Measurements from ENCODE around the gene TRIM33. TPM values are rescaled to one million over a fixed set of nuclear protein-coding genes. Genes with fewer than 3 reads are reported as not detected.

Gene TRIM33
- total and polyA plus RNA-seq, 10 of the 15 experiments (the other 5 are each of a cell fraction or from before 2014, with no cell fraction given): 9.0 to 40.3 (median 22.0) TPM

DNA sequence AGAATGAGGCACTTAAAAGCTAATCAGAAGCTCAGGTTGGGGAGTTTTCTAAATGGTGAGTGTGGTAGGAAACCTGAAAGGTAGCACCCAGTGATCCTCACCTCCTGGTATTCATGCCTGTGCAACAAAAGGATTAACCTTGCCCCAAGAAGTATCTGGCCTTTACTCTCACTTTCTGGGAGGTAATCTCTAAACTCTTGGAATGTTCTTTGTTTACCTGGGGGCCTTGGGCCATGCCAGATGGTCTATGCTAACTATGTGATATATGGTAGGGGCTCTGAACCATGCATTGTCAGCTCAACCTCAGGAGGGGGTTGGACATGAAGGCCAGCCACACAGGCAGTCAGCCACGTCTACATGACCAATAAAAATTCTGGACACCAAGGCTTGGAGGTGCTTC is 24.4 kb upstream of the TRIM33 start:
- Histone ChIP-seq H3K4me3 (no peak overlapping the region), H3K4me2 (ENCODE audit: control insufficient read depth, insufficient read depth) (no peak overlapping the region), H3K36me3 (ENCODE audit: control insufficient read depth in 2 of 2, insufficient read depth in 2 of 2, low read length in 1 of 2) (no peaks in the 10 kb centered on the region), H2AFZ (ENCODE audit: control insufficient read depth, low read depth, low read length) (no peak overlapping the region), H4K20me1 (ENCODE audit: control insufficient read depth, insufficient read depth) (no peaks in the 10 kb centered on the region), H3K9ac (ENCODE audit: control insufficient read depth, insufficient read depth, low read length) (no peak overlapping the region), H3K4me1 (ENCODE audit: control insufficient read depth, insufficient read depth, low read length) (no peaks in the 10 kb centered on the region), H3K27ac (ENCODE audit: control insufficient read depth, insufficient read depth) (no peak overlapping the region), H3K79me2 (ENCODE audit: control insufficient read depth, insufficient read depth, low read length) (no peaks in the 10 kb centered on the region), H3K9me3 (replicated peaks; ENCODE audit: control insufficient read depth, insufficient read depth, low read length) (no peaks in the 10 kb centered on the region), H3K27me3 (replicated peaks in 1 of 2; ENCODE audit: control insufficient read depth in 2 of 2, insufficient read depth in 2 of 2, low read length in 1 of 2) (no peaks in the 10 kb centered on the region)
- ChIA-PET SMC1A (ENCODE audit: uncharacterized antibody, unreplicated experiment) (no interaction called here), RAD21 (ENCODE audit: unreplicated experiment) (no interaction called here), POLR2A (no interaction called here), CTCF (interaction anchor here (1.3 to 1.5 kb wide), 2 partner anchors 11 to 188 kb away, joined by 3 to 4 read pairs; no protein-coding TSS in a partner anchor)
- TF ChIP-seq POU2F2 (IDR thresholded peaks at IDR 0.05; ENCODE audit: borderline replicate concordance, low read depth, low read length) (no peak), EZH2 (IDR thresholded peaks at IDR 0.05; ENCODE audit: borderline replicate concordance, control insufficient read depth, low read depth, low read length) (no peak), TAF1 (IDR thresholded peaks at IDR 0.05; ENCODE audit: borderline replicate concordance, low read depth, low read length) (no peak), SPI1 (IDR thresholded peaks at IDR 0.05; ENCODE audit: borderline replicate concordance, insufficient read depth, low read depth, low read length) (no peak), ZNF384 (IDR thresholded peaks at IDR 0.05; ENCODE audit: borderline replicate concordance, low read depth, low read length) (no peak)
- TF ChIP-seq, protein P1, sequence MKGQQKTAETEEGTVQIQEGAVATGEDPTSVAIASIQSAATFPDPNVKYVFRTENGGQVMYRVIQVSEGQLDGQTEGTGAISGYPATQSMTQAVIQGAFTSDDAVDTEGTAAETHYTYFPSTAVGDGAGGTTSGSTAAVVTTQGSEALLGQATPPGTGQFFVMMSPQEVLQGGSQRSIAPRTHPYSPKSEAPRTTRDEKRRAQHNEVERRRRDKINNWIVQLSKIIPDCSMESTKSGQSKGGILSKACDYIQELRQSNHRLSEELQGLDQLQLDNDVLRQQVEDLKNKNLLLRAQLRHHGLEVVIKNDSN (IDR thresholded peaks at IDR 0.05; ENCODE audit: borderline replicate concordance, extremely low read length, insufficient read depth, low read depth, low read length): no peak
- TF ChIP-seq, protein P2, sequence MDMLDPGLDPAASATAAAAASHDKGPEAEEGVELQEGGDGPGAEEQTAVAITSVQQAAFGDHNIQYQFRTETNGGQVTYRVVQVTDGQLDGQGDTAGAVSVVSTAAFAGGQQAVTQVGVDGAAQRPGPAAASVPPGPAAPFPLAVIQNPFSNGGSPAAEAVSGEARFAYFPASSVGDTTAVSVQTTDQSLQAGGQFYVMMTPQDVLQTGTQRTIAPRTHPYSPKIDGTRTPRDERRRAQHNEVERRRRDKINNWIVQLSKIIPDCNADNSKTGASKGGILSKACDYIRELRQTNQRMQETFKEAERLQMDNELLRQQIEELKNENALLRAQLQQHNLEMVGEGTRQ (IDR thresholded peaks at IDR 0.05; ENCODE audit: borderline replicate concordance, low read depth, low read length): no peak
- no peak for FAIRE-seq
- intact Hi-C loops (cut with micrococcal nuclease; ENCODE audit: unreplicated experiment) (no loop called here), in situ Hi-C loops (cut with MboI) (no loop called here)
- DNase-seq (ENCODE audit: low read depth, low spot score): no peak
- no TSS peak for BruUV-seq (replicated peaks)
- no peak for ATAC-seq
- WGBS (ENCODE audit: insufficient coverage, insufficient replicate concordance, low lambda C conversion rate, missing lambda C conversion rate): 0% methylated on average over 1 of the region's 1 CpG
